ENCODE data around the gene PAPPA.

The PAPPA gene

DNA sequence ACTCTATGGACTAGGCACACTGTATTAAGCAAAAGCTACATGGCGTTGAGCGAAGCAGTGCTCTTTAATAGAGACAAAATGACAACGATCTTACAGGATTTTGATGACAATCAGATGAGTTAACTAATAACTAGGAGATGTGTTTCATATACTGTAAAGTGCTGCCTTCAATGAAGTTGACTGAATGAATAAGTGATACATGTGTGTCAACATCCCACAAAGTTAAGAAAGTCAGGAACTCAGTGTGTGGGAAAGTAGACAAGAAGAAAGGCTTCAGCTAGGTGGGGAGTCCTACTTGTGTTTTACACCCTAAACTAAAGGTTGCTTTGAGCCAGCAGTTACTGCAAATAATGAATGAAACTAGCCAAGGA, 79.6 kb downstream of the PAPPA start:
- no peak for DNase-seq

DNA sequence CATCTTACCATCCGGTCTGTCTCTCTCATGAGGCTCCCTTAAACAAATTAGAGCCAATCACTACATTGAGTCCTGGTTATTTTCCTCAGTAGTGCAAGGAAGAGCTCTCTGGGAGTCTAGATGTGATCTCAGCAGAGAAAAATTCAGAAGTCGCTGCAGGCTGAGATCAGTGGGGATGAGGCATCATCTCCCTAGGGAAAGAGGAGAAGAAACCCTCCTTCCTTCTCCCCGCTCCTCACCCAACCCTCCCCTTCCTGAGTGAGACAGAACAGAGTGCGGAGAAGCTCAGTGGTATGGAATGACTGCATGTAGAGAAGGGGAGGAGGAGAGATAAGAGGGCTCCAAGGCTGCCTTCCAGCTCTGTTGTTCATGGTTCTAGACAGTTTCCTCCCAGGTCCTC, 80.5 kb downstream of the PAPPA start:
- DNase-seq, result no peak

- no peak for DNase-seq
Measured at GRCh38 chr9:116236979-116237378, 83.4 kb downstream of the PAPPA start.

DNA sequence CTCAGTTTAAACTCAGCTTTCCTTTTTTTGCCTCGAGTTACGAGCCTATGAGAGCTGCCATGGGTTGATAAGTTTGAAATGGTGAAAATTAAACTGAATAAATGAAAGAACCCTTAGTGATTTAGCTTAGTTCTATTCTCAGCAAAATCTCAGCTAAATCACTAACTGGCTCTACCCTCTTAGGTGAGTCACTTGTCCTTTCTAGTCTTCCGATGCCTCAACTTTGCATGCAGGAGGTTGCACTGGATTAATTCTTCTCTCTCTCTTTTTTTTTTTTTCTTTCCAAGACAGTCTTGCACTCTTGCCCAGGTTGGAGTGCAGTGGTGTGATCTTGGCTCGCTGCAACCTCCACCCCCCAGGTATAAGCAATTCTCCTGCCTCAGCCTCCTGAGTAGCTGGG, 83.9 kb downstream of the PAPPA start:
- DNase-seq, result no peak

- DNase-seq, result no peak
Measured at GRCh38 chr9:116238225-116238624, 84.6 kb downstream of the PAPPA start.

DNA sequence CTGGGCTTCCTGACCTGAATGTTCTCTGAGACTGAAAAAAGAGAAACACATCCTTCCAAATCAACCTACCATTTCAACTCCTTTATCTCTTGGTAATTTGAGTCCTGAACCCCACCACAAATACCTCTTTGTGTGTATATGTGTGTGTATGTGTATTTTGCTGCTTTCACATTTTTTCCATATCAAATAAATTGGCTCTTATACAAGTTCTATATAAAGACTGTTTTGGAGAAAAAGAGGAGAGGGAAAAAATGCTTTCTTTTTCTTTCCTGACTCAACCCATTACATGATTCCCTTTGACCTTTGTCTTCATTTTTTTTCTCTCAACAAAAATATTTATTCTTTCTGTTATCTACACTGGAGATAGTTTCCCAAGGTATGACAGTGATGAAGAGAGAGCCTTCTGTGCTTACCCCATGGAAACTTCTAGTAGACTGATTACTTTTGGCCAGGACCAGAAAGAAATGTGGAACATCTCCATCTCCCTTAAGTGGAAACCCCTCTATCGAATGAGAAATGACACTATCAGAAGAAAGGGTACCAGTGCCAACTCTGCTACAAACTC, 85.3 kb downstream of the PAPPA start:
- DNase-seq, result no peak

DNA sequence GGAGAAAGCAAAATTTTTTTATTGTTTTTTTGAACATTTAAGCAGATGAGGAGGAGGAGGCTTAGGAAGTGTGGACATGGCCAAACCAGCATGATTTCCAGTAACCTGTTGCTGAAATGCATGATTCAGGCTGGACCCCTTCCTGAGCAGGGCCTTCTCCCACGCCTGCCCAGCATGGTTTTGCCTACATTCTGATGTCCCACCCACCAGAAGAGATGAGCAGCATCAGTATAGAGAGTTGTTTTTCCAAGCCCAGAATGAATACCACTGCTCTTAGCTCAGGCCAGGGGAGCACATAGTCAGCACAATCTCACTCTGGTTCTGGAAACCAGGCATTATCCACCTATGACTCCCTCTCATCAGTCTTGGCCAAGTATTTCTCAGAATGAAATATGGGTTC, 90.1 kb downstream of the PAPPA start:
- no peak for DNase-seq

DNA sequence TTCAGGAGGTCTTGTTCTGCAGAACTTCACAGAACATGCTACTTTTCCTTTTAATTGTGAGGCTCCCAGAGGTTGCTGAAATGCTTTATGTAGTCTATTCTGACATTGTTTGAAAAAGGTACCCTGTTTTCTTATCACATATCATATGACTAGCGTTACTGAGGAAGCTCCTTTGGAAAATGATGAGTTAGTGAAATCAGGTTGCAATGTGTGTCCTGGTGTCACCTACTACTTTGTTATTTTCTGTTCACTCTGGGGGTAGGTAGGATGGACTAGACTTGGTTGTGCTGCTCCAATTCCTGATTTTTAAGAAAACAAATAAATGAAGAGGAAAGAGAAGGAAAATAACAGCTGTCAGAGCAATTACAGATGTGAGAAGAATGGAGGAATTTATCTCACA, 93.7 kb downstream of the PAPPA start:
- no peak for DNase-seq

DNA sequence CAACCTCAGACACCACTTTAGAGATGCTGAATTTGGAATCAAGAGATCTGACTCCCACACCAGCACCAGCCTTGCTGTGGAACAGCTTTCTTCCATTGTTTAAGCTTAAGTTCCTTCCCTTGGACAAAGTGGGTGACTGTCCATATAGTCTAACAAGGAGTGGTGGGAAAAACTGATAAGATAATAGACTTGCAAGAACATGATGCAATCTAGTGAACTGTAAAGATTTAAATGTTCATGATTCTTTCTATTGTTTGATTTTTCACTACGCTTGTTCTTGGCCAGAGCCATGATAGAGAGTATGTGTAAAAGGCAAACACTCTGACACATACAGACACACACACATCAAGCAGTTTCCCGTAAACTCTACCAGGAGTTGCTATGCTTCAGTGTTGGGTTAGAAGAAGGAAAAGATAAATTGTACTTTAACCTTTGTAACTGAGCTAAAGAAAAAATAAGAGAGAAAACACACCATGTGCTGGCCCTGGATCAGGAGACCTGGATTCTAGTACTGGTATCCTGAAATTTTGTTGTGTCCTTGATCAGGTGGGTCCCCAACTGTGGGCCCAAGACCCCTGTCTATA, 94.3 kb downstream of the PAPPA start:
- DNase-seq, result no peak

- DNase-seq, result no peak
Measured at GRCh38 chr9:116250891-116251290, 97.3 kb downstream of the PAPPA start.

DNA sequence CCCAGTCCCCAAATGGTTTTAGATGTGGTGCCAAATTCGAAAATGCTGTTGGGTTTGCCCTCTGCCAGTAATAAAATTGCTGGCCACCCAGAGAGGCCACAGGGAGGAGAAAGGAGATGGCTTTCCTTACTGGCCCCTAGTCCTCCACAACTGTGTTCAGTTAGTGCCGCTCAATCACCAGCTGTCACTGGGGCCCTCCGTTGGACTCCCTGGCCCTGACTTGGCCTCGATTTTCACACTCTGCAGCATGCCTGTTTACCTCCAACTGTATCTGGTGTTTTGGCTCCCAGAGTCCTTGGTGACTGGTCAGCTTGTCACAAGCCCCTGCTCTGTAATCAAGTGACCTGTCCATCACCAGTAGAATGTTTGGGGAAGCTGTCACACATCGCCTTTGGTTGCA, 97.8 kb downstream of the PAPPA start:
- no peak for DNase-seq

DNA sequence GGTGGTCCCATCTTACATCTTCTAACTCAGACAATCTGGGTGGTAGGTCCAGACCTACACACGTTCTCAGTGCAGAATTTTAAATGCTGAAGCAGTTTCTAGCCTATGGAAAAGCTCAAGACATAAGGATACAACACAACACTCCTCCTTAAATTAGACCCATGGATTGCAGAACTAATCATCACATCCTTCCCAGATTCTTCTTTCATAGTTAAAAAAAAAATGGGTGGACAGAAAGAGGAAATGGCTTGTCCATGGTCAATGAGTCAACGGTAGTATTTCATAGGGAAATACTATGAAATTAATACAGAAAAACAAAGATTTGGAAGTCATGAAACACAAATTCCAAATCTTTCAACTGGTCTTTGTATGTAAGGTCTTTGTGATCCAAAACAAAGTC, 106.9 kb downstream of the PAPPA start:
- no peak for DNase-seq

- DNase-seq, result no peak
Measured at GRCh38 chr9:116262448-116262847, 108.9 kb downstream of the PAPPA start.

DNA sequence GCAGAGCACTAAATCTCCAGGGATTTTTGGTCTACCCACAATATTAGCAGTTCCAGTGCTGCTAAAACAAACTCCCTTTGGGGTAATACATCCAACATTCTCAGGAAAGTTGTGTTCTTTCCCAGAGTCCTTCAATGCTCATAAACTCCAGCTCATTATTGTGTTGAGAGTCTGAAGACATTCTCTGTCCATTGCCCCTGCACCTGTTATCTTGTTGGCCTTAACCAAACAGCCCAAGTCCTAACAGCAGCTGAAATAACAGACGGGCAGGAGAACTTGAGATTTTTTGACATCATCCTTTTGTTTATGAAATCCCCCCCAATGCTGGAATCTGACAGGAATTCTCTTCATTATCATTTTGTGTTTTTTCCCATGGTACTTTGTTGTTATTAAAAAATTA, 110.8 kb downstream of the PAPPA start:
- no peak for DNase-seq

DNA sequence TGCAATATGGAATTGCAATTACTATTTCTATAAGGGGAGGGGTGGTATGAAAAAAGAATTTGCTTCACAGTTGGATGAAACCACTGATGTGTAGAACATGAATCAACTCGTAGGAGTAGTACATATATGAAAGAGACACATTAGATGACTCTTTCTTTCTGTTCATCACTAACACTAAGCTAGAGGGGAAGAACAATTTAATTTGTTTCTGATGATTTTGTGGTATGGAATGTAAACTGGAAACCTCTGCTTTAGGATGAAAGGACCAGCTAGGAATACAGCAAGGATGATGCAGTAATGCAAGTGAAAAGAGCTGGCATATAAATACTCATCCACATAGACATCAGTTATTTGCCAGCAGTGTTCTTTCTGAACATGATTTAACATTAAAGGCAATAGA, 113.4 kb downstream of the PAPPA start:
- no peak for DNase-seq

GRCh38 chr9:116269250-116269649, 115.7 kb downstream of the PAPPA start:
- DNase-seq, result no peak

- no peak for DNase-seq
Measured at GRCh38 chr9:116270546-116270945, 117.0 kb downstream of the PAPPA start.

- no peak for DNase-seq
Measured at GRCh38 chr9:116271340-116271739, 117.7 kb downstream of the PAPPA start.

GRCh38 chr9:116271991-116272390, 118.4 kb downstream of the PAPPA start:
- DNase-seq, result no peak

DNA sequence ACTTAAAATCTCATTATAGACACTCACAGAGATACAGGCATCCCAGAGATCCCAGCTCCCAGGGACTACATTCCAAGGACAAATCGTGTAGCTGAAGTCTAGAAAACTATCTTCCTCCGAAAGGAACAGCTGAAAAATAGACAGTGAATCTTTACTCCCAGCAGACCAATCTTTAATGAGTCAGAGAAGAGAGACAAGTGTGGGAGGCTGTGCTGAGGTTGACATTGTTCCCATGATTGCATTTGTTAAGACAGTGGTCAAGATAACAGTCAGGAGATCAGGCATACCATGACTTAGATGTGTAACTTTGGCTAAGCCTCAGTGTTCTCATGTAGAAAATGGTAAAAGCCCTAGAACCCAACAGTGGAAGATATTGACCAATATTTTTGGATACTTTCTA, 120.7 kb downstream of the PAPPA start:
- no peak for DNase-seq

DNA sequence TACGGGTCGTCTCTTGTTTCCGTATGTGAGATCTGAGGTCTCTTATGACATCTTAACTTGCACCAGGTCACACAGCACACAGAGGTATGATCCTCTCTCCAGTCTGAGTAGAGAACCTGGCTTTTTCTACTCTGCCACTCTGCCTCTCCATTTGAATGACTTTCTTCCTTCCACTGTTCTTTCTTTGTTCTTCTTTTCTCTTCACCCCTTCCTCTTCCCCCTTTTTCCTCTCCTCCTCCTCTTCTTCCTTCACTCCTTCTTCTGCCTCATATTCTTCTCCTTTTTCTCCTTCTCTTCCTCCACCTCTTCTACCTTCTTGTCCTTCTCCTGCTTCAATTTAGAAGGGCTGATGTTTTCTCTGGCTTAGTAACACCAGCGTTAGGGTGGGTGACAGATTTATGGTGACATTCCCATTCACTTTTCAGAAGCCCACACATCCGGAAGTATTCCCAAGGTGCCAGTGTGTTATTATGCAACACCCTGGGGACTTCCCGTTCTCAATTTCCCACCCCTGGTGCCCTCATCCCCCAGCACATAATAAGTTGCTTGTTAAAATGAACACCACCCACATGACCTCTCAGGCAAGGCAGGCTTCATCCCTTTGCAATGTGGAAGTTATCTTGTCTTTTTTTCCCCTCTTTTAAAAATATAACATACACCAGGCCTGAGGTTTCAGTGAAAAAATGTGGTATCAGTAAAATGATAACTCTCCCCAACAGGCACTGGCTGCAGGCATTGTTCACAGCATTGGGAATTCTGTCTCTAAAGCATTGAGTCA, 122.0 kb downstream of the PAPPA start:
- no peak for DNase-seq

DNA sequence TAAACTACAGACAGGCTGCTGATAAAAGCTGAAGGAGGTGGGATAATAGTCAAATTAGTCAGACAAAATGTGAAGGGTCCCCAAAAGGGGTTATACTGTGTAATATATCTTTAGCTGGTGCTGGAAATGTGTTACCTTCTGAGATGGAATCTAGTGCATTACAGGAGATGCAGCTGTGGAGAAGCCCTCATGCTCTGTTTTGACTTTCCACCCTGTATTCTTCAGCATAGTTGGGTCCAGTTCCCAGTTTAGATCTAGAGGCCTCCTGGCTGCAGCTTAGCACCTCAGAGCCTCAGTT, 122.6 kb downstream of the PAPPA start:
- no peak for DNase-seq

DNA sequence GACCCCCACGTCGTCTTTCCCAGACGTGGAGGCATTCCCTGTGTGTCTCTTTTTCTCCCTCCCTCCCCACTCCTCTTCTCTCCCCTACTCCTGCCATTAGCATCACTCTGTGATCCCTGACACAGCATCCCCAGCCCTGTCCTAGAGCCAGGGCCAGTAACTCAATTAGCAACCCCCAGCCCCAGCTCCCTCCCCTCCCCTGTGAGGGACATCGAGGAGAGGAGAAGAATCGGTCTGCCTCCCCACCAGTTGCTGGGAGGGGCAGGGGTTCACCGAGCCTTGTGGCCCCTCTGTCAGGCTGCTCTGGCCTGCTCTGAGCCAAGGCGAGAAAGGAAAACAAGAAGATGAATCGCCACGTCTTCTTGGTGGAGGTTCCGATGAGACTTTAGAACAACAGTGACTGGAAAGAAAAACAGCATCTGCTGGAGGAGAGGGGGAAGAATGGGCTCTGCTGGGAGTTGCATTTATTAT, 123.1 kb downstream of the PAPPA start:
- no peak for DNase-seq

DNA sequence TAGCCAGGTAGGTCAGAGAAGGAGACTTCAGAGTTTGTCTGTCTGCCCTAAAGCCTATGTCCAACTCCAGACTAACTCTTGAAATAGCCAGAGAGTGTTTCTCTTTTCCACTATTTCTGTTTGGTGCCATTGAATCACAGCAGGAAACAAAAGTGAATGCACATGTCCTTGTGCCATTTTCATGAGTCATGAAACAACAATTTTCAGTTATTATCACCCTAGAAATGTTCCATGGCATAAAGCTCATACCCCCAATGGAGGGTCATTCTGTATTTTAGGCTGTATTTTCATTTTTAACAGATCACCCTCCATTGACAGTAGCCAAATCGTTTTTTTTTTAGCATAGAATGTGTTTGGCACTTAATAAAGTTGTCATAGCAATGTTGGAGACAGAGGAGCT, 124.7 kb downstream of the PAPPA start:
- DNase-seq, result no peak

DNA sequence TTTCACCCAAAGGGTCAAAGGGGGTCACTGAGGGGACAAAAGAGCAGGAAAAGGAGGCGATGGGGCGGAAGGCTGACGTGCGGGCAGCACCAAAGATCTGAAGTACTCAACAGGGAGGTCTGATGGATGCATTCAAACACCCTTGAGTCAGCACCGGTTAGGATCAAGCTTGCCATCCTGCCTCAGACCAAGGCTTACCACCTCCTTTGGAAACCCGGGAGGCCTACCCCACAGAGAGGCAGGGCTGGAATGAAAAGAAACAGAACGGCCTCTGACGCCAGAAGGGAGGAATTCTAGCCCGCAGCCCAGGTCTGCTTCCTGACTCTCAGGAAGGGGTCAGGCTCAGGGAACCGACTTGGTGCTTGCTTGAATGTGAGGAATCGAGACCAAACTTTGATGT, 125.6 kb downstream of the PAPPA start:
- no peak for DNase-seq

All from activated T-cell treated with anti-CD3 and anti-CD28 coated beads, Interleukin-2, amount 50 U/mL, for 1 hour (primary cell).